ENCODE measurements around the gene SLC38A4.
A peak's percentile ranks its signal among the peaks of the same experiment; 100 is the strongest.
"Not testable (repeated sequence)": the region's sequence is repeated elsewhere in the genome, so short reads cannot be mapped to it uniquely, and the experiment has no call there.

Gene SLC38A4

DNA sequence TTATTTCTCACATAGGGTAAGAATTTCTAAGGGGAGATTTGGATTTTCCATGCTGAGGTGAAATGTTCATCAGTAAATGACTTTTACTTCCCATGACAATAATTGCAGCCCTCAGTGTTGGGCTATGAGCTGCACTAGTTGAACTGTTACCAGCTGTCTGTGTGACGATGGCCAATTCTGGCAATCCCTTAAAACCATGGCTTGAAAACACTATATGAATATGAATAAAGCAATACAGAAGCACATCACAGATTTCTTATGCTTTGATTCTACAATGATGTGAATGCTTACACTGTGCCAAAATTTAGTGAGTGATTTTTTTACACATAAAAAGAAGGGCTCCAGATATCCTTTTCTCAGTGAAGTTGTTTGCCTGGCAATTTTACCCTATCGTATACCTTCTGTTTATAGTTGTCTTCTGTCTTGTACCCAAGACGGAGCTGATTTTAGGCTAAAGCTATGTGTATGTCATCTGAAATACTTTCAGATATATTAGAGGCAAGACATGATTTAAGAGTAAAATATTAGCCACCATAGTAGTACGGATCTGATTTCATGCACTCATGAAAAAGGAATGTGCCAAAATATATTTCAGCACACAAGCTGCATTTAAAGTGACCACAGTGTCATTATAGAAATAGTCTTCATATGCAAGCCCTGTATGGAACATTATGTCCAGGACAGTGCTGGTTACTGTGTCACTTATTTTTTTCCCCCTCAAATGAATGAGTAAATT lies 52.0 kb downstream of the SLC38A4 start:
- no peak overlapping the region for H3K4me3 Mint-ChIP-seq
- no peaks in the 10 kb centered on the region for H3K36me3 Mint-ChIP-seq
- no peak for ATAC-seq
- DNase-seq (ENCODE audit: low spot score in 2 of 2) = no peak
- no peak overlapping the region for H3K27ac Mint-ChIP-seq
- H3K4me1 Mint-ChIP-seq = no peaks in the 10 kb centered on the region
- no peaks in the 10 kb centered on the region for H3K9me3 Mint-ChIP-seq

DNA sequence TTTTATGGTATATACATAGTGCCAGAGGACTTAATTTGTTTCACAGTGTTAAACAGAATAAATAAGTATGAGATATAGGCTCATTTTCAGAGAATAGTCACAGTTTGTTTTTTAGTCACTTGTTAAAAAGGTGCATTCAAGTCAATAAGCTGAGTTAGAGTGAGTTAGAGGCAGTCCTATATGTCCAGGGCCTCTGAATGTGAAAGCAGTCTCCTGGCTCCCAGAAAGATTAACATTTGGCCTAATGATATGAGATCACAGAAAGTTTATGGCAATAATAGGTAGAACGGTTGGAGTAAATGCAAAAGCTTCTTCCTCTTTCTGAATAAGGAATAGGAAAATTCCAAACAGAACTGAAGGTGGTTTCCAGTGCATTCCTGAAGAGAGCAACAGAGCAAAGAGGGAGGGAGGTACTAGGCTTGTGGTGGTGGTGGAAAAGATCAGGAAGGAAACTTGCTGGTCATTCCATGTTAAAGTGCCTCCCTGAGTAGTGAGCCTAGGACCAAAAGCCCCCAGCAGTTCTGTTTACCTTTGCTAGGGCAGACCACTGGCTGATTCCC lies 54.4 kb downstream of the SLC38A4 start:
- no peaks in the 10 kb centered on the region for H3K9me3 Mint-ChIP-seq
- H3K4me3 Mint-ChIP-seq = no peak overlapping the region
- ATAC-seq (no peak), DNase-seq (ENCODE audit: low spot score in 2 of 2) (no peak)
- no peaks in the 10 kb centered on the region for H3K4me1 Mint-ChIP-seq
- H3K36me3 Mint-ChIP-seq = no peaks in the 10 kb centered on the region
- no peak overlapping the region for H3K27ac Mint-ChIP-seq

DNA sequence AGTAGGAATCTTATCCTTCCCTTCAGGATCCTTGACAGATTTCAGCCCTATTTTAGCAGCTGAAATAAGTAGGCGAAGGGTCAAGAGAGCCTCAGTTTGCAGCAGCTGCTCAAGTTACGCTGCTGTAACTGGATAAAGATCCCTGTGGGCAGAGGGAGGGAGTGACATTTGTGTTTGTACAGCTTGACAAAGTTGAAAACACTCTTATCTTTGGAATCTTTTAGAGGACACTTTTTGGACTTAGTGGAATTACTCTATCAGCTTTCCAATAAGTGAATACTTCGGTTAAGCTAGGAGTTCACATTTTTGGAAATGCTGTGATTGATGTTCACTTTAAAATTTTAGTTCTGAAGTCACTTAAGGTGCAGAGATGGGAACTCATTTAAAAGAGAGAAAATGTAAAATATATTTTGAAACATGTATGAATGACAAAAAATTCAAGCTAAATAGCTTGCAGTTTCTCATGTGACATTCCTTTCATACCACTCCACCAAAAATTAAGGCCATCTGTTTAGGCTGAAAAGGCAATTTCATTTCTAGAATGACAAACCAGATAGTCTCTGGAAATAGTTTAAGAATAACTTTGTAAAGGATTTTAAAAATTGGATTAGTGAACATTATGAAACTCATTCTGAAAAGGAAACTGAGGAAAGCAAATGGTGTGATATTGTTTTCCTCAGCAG lies 55.2 kb downstream of the SLC38A4 start:
- ATAC-seq = no peak
- no peak overlapping the region for H3K27ac Mint-ChIP-seq
- H3K36me3 Mint-ChIP-seq = no peaks in the 10 kb centered on the region
- DNase-seq (ENCODE audit: low spot score in 2 of 2) = no peak
- no peaks in the 10 kb centered on the region for H3K9me3 Mint-ChIP-seq
- H3K4me1 Mint-ChIP-seq = no peaks in the 10 kb centered on the region
- no peak overlapping the region for H3K4me3 Mint-ChIP-seq

- Mint-ChIP-seq H3K9me3 (no peaks in the 10 kb centered on the region), H3K27ac (no peak overlapping the region), H3K4me1 (no peaks in the 10 kb centered on the region), H3K4me3 (no peak overlapping the region), H3K36me3 (no peaks in the 10 kb centered on the region)
- no peak for DNase-seq (ENCODE audit: low spot score in 2 of 2)
- ATAC-seq = no peak
Observed at GRCh38 chr12:46764005-46764404, 61.8 kb downstream of the SLC38A4 start.

DNA sequence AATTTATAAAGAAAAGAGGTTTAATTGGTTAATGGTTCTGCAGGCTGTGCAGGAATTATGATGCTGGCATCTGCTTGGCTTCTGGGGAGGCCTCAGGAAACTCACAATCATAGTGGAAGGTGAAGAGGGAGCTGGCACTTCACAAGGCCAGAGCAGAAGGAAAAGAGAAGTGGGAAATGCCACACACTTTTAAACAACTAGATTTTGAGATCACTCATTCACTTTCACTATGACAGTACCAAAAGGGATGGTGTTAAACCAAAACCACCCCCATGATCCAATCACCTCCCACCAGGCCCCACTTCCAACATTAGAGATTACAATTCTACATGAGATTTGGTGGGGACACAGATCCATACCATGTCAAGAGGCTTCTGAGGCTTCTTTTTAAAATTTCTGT lies 62.6 kb downstream of the SLC38A4 start:
- H3K9me3 Mint-ChIP-seq = no peaks in the 10 kb centered on the region
- DNase-seq (ENCODE audit: low spot score in 2 of 2) (no peak), ATAC-seq (peak; percentile 71)
- H3K27ac Mint-ChIP-seq = no peak overlapping the region
- H3K36me3 Mint-ChIP-seq = no peaks in the 10 kb centered on the region
- H3K4me3 Mint-ChIP-seq = no peak overlapping the region
- H3K4me1 Mint-ChIP-seq = no peaks in the 10 kb centered on the region

GRCh38 chr12:46754550-46754949 lies 71.2 kb downstream of the SLC38A4 start:
- ATAC-seq (no peak), DNase-seq (ENCODE audit: low spot score in 2 of 2) (no peak)
- H3K4me3 Mint-ChIP-seq = no peak overlapping the region
- no peaks in the 10 kb centered on the region for H3K36me3 Mint-ChIP-seq
- peaks cover 3% of the 10 kb centered on the region for H3K9me3 Mint-ChIP-seq
- H3K27ac Mint-ChIP-seq = no peak overlapping the region
- H3K4me1 Mint-ChIP-seq = no peaks in the 10 kb centered on the region

DNA sequence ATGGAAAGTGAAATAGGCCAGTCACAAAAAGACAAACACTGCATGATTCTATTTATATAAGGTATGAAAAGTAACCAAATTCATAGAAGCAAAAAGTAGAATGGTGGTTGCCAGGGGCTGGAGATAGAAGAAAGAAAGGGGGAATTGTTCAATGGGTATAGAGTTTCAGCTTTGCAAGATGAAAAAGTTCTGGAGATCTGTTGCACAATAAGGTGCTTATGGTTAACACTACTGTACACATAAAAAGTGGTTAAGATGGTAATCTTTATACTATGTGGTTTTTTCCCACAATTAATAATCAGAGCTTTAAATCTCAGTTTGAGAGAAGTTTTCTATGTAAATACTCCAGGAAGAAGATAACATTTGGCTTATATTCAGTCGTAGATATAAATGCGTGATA lies 73.4 kb downstream of the SLC38A4 start:
- H3K4me1 Mint-ChIP-seq = no peaks in the 10 kb centered on the region
- no peak for DNase-seq (ENCODE audit: low spot score in 2 of 2)
- H3K36me3 Mint-ChIP-seq = no peaks in the 10 kb centered on the region
- no peak overlapping the region for H3K4me3 Mint-ChIP-seq
- no peak overlapping the region for H3K27ac Mint-ChIP-seq
- H3K9me3 Mint-ChIP-seq = peaks cover 7% of the 10 kb centered on the region
- no peak for ATAC-seq

DNA sequence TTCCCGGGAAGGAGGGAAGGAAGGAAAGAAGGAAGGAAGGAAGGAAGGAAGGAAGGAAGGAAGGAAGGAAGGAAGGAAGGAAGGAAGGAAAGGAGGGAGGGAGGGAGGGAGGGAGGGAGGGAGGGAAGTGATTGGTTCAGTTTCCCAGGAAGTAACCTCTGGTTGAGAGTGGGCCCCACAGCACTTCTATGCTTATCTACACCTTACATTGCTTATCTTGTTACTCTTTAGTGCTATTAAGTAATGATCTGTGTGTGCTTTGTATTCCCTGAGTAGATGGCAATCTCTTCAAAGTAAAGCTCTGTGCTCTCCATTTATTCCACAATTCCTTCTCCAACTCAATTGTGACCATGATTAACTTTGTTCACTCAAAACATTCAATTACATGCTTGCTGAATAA lies 74.6 kb downstream of the SLC38A4 start:
- H3K27ac Mint-ChIP-seq = no peak overlapping the region
- no peaks in the 10 kb centered on the region for H3K4me1 Mint-ChIP-seq
- ATAC-seq = no peak
- H3K4me3 Mint-ChIP-seq = no peak overlapping the region
- H3K36me3 Mint-ChIP-seq = no peaks in the 10 kb centered on the region
- peaks cover 7% of the 10 kb centered on the region for H3K9me3 Mint-ChIP-seq
- no peak for DNase-seq (ENCODE audit: low spot score in 2 of 2)

DNA sequence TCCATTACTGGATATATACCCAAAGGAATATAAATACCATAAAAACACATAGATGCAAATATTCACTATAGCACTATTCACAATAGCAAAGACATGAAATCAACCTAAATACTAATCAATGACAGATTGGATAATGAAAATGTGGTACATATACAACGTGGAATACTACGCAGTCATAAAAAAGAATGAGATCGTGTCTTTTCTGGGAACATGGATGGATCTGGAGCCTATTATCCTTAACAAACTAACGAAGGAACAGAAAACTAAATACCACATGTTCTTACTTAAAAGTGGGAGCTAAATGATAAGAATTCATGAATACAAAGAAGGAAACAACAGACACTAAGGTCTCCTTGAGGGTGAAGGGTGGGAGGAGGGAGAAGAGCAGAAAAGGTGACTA lies 76.5 kb downstream of the SLC38A4 start:
- Mint-ChIP-seq H3K4me3 (no peak overlapping the region), H3K9me3 (peaks cover 7% of the 10 kb centered on the region), H3K4me1 (no peaks in the 10 kb centered on the region), H3K36me3 (no peaks in the 10 kb centered on the region), H3K27ac (no peak overlapping the region)
- ATAC-seq = no peak
- DNase-seq (ENCODE audit: low spot score in 2 of 2) = no peak

DNA sequence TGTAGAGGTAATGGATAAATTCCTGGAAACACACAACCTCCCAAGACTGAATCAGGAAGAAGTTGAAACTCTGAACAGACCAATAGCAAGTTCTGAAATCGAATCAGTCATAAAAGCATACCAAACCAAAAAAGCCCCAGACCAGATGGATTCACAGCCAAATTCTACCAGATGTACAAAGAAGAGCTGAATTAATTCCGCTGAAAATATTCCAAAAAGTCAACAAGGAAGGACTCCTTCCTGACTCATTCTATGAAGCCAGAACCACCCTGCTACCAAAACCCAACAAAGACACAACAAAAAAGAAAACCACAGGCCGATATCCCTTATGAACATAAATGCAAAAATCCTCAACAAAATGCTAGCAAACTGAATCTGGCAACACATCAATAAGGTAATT lies 81.5 kb downstream of the SLC38A4 start:
- Mint-ChIP-seq H3K27ac (no peak overlapping the region), H3K9me3 (peaks cover 14% of the 10 kb centered on the region)
- no peak for ATAC-seq

DNA sequence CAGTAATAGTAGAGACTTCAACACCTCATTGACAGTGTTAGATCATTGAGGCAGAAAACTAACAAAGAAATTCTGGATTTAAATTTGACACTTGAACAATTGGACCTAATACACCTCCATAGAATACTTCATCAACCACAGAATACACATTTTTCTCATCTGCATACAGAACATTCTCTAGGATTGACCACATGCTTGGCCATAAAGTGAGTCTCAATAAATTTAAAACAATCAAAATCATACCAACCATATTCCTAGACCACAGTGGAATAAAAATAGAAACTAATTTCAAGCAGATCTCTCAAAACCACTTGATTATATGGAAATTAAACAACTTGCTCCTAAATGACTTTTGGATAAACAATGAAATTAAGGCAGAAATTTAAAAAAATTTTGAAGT lies 82.3 kb downstream of the SLC38A4 start:
- Mint-ChIP-seq H3K27ac (no peak overlapping the region), H3K4me3 (no peak overlapping the region), H3K36me3 (peaks cover 5% of the 10 kb centered on the region), H3K9me3 (peaks cover 16% of the 10 kb centered on the region), H3K4me1 (no peaks in the 10 kb centered on the region)
- ATAC-seq (no peak), DNase-seq (ENCODE audit: low spot score in 2 of 2) (no peak)

More for the DNA sequence above, 81.5 kb downstream of the SLC38A4 start:
- Mint-ChIP-seq H3K36me3 (peaks cover 5% of the 10 kb centered on the region), H3K4me1 (no peaks in the 10 kb centered on the region), H3K4me3 (no peak overlapping the region)
- no peak for DNase-seq (ENCODE audit: low spot score in 2 of 2)

GRCh38 chr12:46742271-46742670 lies 83.5 kb downstream of the SLC38A4 start:
- H3K9me3 Mint-ChIP-seq = peaks cover 21% of the 10 kb centered on the region
- H3K4me3 Mint-ChIP-seq; DNase-seq (ENCODE audit: low spot score in 2 of 2); H3K36me3 Mint-ChIP-seq; H3K4me1 Mint-ChIP-seq; ATAC-seq; H3K27ac Mint-ChIP-seq: not testable (repeated sequence)

- ATAC-seq (no peak), DNase-seq (ENCODE audit: low spot score in 2 of 2) (no peak)
- H3K4me3 Mint-ChIP-seq = no peak overlapping the region
- H3K9me3 Mint-ChIP-seq = no peaks in the 10 kb centered on the region
- no peaks in the 10 kb centered on the region for H3K4me1 Mint-ChIP-seq
- no peaks in the 10 kb centered on the region for H3K36me3 Mint-ChIP-seq
- H3K27ac Mint-ChIP-seq = no peak overlapping the region
Observed at GRCh38 chr12:46725332-46725731, 100.5 kb downstream of the SLC38A4 start.

DNA sequence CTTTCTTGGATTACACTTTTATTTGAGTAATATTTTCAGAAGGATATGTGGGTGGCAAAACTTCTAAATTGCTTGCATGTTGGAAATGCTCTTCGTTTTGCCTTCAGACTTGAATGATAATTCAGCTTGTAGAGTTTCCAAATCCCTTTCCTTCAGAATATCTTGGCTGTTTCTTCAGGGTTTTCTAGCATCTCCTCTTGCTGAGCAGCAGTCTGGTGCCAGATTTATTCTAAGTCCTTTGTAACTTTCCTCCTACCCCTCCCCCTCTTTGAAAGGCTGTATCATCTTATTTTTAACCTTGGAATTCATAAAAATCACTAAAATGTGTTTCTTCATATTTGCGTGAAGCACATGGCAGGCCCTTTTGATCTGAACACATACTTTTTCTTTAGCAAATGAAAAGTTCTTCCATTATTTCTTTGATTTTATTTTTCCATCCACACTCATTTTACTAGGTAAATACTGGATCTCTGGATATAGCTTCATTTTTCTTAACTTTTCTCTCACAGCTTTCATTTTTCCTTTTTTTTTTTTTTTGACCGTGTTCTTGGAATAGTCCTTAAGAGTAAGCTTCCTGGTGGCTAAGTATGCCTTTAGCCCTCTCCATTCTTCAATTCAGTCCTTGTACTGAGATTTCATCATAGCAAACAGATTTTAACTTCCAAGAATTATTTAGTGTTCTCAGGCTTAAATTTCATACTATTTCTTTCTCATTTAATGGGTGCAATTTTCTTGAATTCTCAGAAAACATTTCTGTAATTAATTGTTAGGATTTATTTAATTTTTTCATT lies 102.0 kb downstream of the SLC38A4 start:
- Mint-ChIP-seq H3K4me3 (no peak overlapping the region), H3K36me3 (no peaks in the 10 kb centered on the region), H3K27ac (no peak overlapping the region), H3K4me1 (no peaks in the 10 kb centered on the region), H3K9me3 (peaks cover 3% of the 10 kb centered on the region)
- DNase-seq (ENCODE audit: low spot score in 2 of 2) (no peak), ATAC-seq (no peak)

GRCh38 chr12:46722394-46723185 lies 103.2 kb downstream of the SLC38A4 start:
- H3K4me1 Mint-ChIP-seq = no peaks in the 10 kb centered on the region

More at GRCh38 chr12:46722394-46723185, 103.2 kb downstream of the SLC38A4 start:
- peaks cover 3% of the 10 kb centered on the region for H3K9me3 Mint-ChIP-seq
- no peaks in the 10 kb centered on the region for H3K36me3 Mint-ChIP-seq
- no peak overlapping the region for H3K4me3 Mint-ChIP-seq
- DNase-seq (ENCODE audit: low spot score in 2 of 2) (no peak), ATAC-seq (no peak)
- H3K27ac Mint-ChIP-seq = no peak overlapping the region

Measured in stimulated activated effector memory CD8-positive, alpha-beta T cell treated with anti-CD3 and anti-CD28 coated beads, Interleukin-12 subunit alpha, Interleukin-12 subunit beta, amount 100 ng/mL, for 72 hours (primary cell).